Sigmoid colon (tissue), 7 donors: Measurements from ENCODE around the gene DPP6. TPM values are rescaled to one million over a fixed set of nuclear protein-coding genes. Genes with fewer than 3 reads are reported as not detected.

ENCODE experiments used
- DNase-seq: peaks from one replicate; pipeline ENCODE4 v3.0.0-alpha.2; 2019
- H3K27ac ChIP-seq, 4 donors: fragments of 200-600 bp; sonication (generic); one replicate each; pipeline ENCODE4 v1.5.1; 2016 to 2019; ENCODE audit warnings: mild to moderate bottlenecking in 1 of 4
- H3K27me3 ChIP-seq, 3 donors: fragments of 200-600 bp; sonication (generic); one replicate each; pipeline ENCODE4 v1.5.1; 2019; ENCODE audit warnings: mild to moderate bottlenecking in 1 of 3
- H3K36me3 ChIP-seq, 4 donors: fragments of 200-600 bp; sonication (generic); one replicate each; pipeline ENCODE4 v1.5.1; 2016 to 2019
- H3K4me1 ChIP-seq, 4 donors: fragments of 200-600 bp; sonication (generic); one replicate each; pipeline ENCODE4 v1.5.1; 2017 to 2019
- H3K4me3 ChIP-seq, 4 donors: fragments of 200-600 bp; sonication (generic); one replicate each; pipeline ENCODE4 v1.5.1; 2017 to 2019; ENCODE audit warnings: mild to moderate bottlenecking in 2 of 4, moderate library complexity in 1 of 4
- H3K9me3 ChIP-seq, 4 donors: fragments of 200-600 bp in 3 of 4; sonication (generic) in 3 of 4; one replicate each; pipeline versions ENCODE4 v1.5.1 to v1.6.1; 2013 to 2019
- EP300 ChIP-seq, 4 donors: sonication (generic); formaldehyde crosslinking; IDR thresholded peaks; one replicate each; pipeline ENCODE4 v1.6.1; 2017; ENCODE audit warnings: antibody characterized with exemption in 4 of 4
- POLR2A ChIP-seq, 2 donors: fragments of 450-650 bp; IDR thresholded peaks; one replicate each; pipeline ENCODE4 v1.6.1; 2016; ENCODE audit warnings: antibody characterized with exemption in 2 of 2, mild to moderate bottlenecking in 2 of 2, moderate library complexity in 2 of 2
- POLR2AphosphoS5 ChIP-seq, 4 donors: sonication (generic); formaldehyde crosslinking; IDR thresholded peaks; one replicate each; pipeline ENCODE4 v1.6.1; 2017; ENCODE audit warnings: antibody characterized with exemption in 4 of 4
- WGBS, 2 donors: extraction: QIAGEN DNeasy Blood & Tissue Kit; methylation state at CpG; one replicate each; pipeline ENCODE4 v1.1.7; 2013; 5-methylcytosine and 5-hydroxymethylcytosine counted together
- intact Hi-C: fragments of 100-400 bp; cut with DNase I; formaldehyde crosslinking; loops from one replicate; pipeline ENCODE4 v1.15.1; 2023
- polyA plus RNA-seq, 3 donors: library from polyadenylated mRNA; stranded (reverse); fragments of 200-250 nt; gene quantifications; one replicate each; pipeline ENCODE4 v1.2.3, GENCODE V29; 2013
- total RNA-seq, 4 donors: library from RNA; depleted of rRNA; stranded (reverse); fragments of >200 nt; gene quantifications; one replicate each; pipeline ENCODE4 v1.1.0, GENCODE V29; 2016
- TF ChIP-seq, protein P1 (sequence below), 4 experiments: fragments of 450-650 bp in 3 of 4; fragments of 200-600 bp in 1 of 4; IDR thresholded peaks; one replicate each; pipeline ENCODE4 v1.5.1; 2016 to 2019; ENCODE audit warnings: antibody characterized with exemption in 4 of 4, mild to moderate bottlenecking in 3 of 4, moderate library complexity in 2 of 4
- donor health status: healthy with polysubstance abuse.
- donor health status: Bipolar disorder and iron deficiency.
- donor health status: healthy.

DPP6 gene
- total and polyA plus RNA-seq, 7 donors = 1.2 to 53.2 (median 41.0) TPM; not detected in 1

DNA sequence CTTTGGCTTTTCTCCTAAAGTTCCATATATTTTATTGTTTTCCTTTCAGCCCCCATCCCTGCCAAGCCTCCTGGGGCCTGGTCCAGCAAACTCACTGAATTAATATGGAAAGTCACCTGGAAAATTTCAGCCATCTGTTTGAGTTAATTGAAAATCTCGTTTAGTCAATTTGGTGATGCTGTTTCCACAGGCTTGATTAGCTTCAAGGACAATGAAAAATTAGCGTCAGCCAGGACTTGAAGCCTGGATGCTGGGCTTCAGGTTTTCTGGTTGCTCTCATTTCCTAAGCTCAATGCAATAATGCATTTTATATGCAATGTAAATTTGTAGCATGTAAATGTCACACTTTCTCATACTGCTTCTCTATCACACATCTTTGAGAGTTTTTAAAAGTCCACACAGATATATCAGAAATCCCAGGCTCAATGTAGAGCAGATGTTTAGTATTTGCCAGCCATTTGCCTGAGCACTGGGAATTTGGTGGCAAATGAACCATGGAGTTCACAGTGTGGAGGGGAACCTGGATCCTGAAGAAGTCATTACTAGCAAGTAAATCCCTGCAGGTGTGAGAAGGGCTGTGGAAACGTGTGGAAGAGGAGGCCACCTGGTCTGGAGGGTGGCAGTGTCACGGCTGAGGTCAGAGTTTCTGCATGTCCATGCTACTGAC, 722.2 kb downstream of the DPP6 start:
- WGBS, 2 donors = 65 to 72% methylated on average over 4 of the region's 4 CpGs
- intact Hi-C loops = no loop called here
- DNase-seq = no peak
- no peaks in the 10 kb centered on the region for H3K4me1 ChIP-seq
- no peaks in the 10 kb centered on the region for H3K27me3 ChIP-seq
- TF ChIP-seq, protein P1, sequence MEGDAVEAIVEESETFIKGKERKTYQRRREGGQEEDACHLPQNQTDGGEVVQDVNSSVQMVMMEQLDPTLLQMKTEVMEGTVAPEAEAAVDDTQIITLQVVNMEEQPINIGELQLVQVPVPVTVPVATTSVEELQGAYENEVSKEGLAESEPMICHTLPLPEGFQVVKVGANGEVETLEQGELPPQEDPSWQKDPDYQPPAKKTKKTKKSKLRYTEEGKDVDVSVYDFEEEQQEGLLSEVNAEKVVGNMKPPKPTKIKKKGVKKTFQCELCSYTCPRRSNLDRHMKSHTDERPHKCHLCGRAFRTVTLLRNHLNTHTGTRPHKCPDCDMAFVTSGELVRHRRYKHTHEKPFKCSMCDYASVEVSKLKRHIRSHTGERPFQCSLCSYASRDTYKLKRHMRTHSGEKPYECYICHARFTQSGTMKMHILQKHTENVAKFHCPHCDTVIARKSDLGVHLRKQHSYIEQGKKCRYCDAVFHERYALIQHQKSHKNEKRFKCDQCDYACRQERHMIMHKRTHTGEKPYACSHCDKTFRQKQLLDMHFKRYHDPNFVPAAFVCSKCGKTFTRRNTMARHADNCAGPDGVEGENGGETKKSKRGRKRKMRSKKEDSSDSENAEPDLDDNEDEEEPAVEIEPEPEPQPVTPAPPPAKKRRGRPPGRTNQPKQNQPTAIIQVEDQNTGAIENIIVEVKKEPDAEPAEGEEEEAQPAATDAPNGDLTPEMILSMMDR (IDR thresholded peaks at IDR 0.05) = no peak
- TF ChIP-seq EP300 (IDR thresholded peaks at IDR 0.05) = no peak
- TF ChIP-seq POLR2AphosphoS5 (IDR thresholded peaks at IDR 0.05) = no peak
- H3K27ac ChIP-seq = no peak overlapping the region
- no peak overlapping the region for H3K4me3 ChIP-seq
- no peaks in the 10 kb centered on the region for H3K9me3 ChIP-seq
- peaks cover 0 to 39% (median 11%) of the 10 kb centered on the region in 4 donors for H3K36me3 ChIP-seq

DNA sequence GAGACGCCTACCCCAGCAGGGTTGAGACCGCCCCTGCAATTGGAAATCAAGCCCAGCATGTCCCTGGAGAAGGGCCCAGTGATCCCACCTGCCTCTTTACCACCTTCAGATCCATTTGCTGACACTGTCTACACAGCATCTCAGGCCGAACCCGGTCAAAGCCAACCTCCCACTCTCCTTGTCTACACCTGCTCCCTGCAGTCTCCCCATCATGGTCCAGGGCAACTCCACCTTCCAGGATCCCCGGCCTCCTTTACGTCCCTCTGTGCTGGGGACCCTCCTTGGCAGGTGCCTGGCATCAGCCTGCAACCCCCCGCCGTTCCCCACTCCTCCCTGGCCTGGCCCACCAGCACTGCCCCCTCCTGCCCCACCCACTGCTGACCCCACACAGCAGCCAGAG, 723.5 kb downstream of the DPP6 start:
- no peak overlapping the region for H3K4me3 ChIP-seq
- H3K27ac ChIP-seq = no peak overlapping the region
- H3K36me3 ChIP-seq = peaks cover 0 to 26% (median 6%) of the 10 kb centered on the region in 4 donors
- no peaks in the 10 kb centered on the region for H3K4me1 ChIP-seq
- intact Hi-C loops = no loop called here
- no peak for DNase-seq
- H3K9me3 ChIP-seq = no peaks in the 10 kb centered on the region
- WGBS, 2 donors = 94 to 95% methylated on average over 8 of the region's 8 CpGs
- no peaks in the 10 kb centered on the region for H3K27me3 ChIP-seq
- TF ChIP-seq POLR2A (IDR thresholded peaks at IDR 0.05) (no peak), POLR2AphosphoS5 (IDR thresholded peaks at IDR 0.05) (no peak), EP300 (IDR thresholded peaks at IDR 0.05) (no peak)
- TF ChIP-seq, protein P1 (IDR thresholded peaks at IDR 0.05) = no peak

DNA sequence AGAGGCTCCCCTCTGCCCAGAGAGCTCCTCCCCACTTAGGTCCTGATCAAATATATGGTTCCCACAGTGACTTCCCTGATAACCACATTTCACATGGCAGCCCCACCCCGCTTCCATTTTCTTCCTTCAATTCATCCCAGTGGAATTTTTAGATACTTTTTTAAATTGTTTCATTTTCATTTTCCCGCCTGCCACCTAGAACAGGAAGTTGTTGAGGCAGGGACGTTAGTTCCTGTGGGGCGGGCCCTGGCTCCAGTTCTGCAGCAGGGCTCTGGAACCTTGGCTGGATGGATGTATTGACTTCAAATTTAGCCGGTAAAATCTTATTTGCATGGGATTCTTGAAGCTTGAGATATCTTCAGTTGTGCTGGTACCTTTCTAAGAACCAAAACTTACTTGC, 724.2 kb downstream of the DPP6 start:
- 61 to 69% methylated on average over 5 of the region's 5 CpGs for WGBS, 2 donors
- DNase-seq = no peak
- H3K36me3 ChIP-seq = peaks cover 0 to 20% (median 3%) of the 10 kb centered on the region in 4 donors
- intact Hi-C loops = no loop called here
- H3K9me3 ChIP-seq = no peaks in the 10 kb centered on the region
- no peaks in the 10 kb centered on the region for H3K4me1 ChIP-seq
- no peak overlapping the region for H3K27ac ChIP-seq
- no peaks in the 10 kb centered on the region for H3K27me3 ChIP-seq
- H3K4me3 ChIP-seq = no peak overlapping the region
- TF ChIP-seq, protein P1 (IDR thresholded peaks at IDR 0.05) = no peak
- no peak for TF ChIP-seq POLR2AphosphoS5 (IDR thresholded peaks at IDR 0.05)

DNA sequence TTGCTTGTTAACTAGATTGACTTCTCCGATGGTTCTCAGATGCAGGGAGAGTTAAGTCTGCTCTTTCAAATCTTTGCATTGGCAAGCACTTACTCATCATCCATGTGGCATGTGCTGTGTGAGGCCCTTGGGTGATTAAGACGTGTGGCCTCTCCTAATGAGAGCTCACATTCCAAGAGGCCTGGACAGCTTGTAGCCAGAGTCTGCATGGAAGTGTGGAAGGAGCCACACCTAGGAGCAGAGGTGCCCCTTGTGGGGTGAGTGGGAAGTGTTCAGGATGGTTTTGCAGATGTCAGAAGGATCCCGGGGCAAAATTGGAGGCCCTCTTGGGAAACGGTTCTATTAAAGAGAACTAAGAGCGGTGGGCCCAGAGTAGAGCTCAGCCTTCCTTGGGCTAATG, 724.8 kb downstream of the DPP6 start:
- Histone ChIP-seq H3K27ac (no peak overlapping the region), H3K27me3 (no peaks in the 10 kb centered on the region), H3K9me3 (no peaks in the 10 kb centered on the region), H3K4me3 (no peak overlapping the region), H3K36me3 (peaks cover 0 to 15% (median 2%) of the 10 kb centered on the region in 4 donors), H3K4me1 (no peaks in the 10 kb centered on the region)
- intact Hi-C loops = no loop called here
- 79 to 80% methylated on average over 5 of the region's 5 CpGs for WGBS, 2 donors
- DNase-seq = no peak
- no peak for TF ChIP-seq POLR2AphosphoS5 (IDR thresholded peaks at IDR 0.05)
- TF ChIP-seq POLR2A (IDR thresholded peaks at IDR 0.05) = no peak
- TF ChIP-seq, protein P1 (IDR thresholded peaks at IDR 0.05) = no peak
- no peak for TF ChIP-seq EP300 (IDR thresholded peaks at IDR 0.05)

DNA sequence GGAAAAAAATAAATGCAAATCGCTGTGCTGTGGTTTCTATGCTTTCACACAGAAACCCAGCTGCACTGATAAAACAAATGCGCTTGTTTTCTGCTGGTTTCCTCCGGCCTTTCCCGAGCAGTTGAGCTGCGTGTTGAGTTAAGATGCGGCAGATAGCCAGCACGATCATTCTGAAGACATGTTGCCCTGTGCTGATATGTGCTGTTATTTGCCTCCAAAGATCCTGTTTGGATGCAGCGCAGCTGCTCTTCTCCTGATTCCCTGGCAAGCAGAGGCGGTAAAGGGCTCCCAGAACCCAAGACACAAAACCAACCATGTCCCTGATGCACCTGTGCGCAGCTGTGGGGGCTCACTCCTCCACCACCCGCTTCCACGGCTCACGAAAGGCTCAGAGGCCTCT, 725.3 kb downstream of the DPP6 start:
- Histone ChIP-seq H3K9me3 (no peaks in the 10 kb centered on the region), H3K36me3 (peaks cover 0 to 11% (median under 1%) of the 10 kb centered on the region in 4 donors), H3K27me3 (no peaks in the 10 kb centered on the region), H3K4me3 (no peak overlapping the region), H3K4me1 (no peaks in the 10 kb centered on the region), H3K27ac (no peak overlapping the region)
- intact Hi-C loops = no loop called here
- no peak for DNase-seq
- 88 to 89% methylated on average over 13 of the region's 13 CpGs for WGBS, 2 donors
- TF ChIP-seq POLR2A (IDR thresholded peaks at IDR 0.05) = no peak
- TF ChIP-seq, protein P1 (IDR thresholded peaks at IDR 0.05) = no peak
- no peak for TF ChIP-seq POLR2AphosphoS5 (IDR thresholded peaks at IDR 0.05)
- no peak for TF ChIP-seq EP300 (IDR thresholded peaks at IDR 0.05)
